Suprapubic skin (tissue), 4 donors: Measurements from ENCODE around the gene ALDH1A1. TPM values are rescaled to one million over a fixed set of nuclear protein-coding genes. Genes with fewer than 3 reads are reported as not detected.

ENCODE experiments used
- DNase-seq, 2 donors: peaks; one replicate each; pipeline ENCODE4 v3.0.0-alpha.2; 2019; ENCODE audit warnings: low spot score in 2 of 2
- H3K27ac ChIP-seq: fragments of 200-600 bp; sonication (generic); one replicate; pipeline ENCODE4 v1.5.1; 2019
- H3K27me3 ChIP-seq: fragments of 200-600 bp; sonication (generic); one replicate; pipeline ENCODE4 v1.5.1; 2019
- H3K36me3 ChIP-seq: fragments of 200-600 bp; sonication (generic); one replicate; pipeline ENCODE4 v1.5.1; 2019
- H3K4me1 ChIP-seq: fragments of 200-600 bp; sonication (generic); one replicate; pipeline ENCODE4 v1.5.1; 2019
- H3K4me3 ChIP-seq: fragments of 200-600 bp; sonication (generic); one replicate; pipeline ENCODE4 v1.5.1; 2019; ENCODE audit warnings: mild to moderate bottlenecking
- H3K9me3 ChIP-seq: fragments of 200-600 bp; sonication (generic); one replicate; pipeline ENCODE4 v1.5.1; 2019
- EP300 ChIP-seq: sonication (generic); formaldehyde crosslinking; IDR thresholded peaks from one replicate; pipeline ENCODE4 v1.6.1; 2017; ENCODE audit warnings: antibody characterized with exemption
- POLR2A ChIP-seq, 2 donors: fragments of 450-650 bp; IDR thresholded peaks; one replicate each; pipeline ENCODE4 v1.6.1; 2017; ENCODE audit warnings: antibody characterized with exemption in 2 of 2, mild to moderate bottlenecking in 2 of 2, moderate library complexity in 2 of 2
- POLR2AphosphoS5 ChIP-seq, 3 donors: sonication (generic); formaldehyde crosslinking; IDR thresholded peaks; one replicate each; pipeline ENCODE4 v1.6.1; 2017; ENCODE audit warnings: antibody characterized with exemption in 3 of 3
- WGBS: methylation state at CpG from one replicate; pipeline ENCODE4 v1.1.5; 2018; 5-methylcytosine and 5-hydroxymethylcytosine counted together
- total RNA-seq, 4 donors: library from RNA; depleted of rRNA; stranded (reverse); fragments of >200 nt; gene quantifications; one replicate each; pipeline ENCODE4 v1.1.0, GENCODE V29; 2016
- TF ChIP-seq, protein P1 (sequence below), 2 donors: fragments of 200-600 bp in 1 of 2; fragments of 450-650 bp in 1 of 2; sonication (generic) in 1 of 2; IDR thresholded peaks; one replicate each; pipeline ENCODE4 v1.5.1; 2016 to 2019; ENCODE audit warnings: antibody characterized with exemption in 2 of 2, mild to moderate bottlenecking in 1 of 2, moderate library complexity in 1 of 2

ALDH1A1 gene
- total RNA-seq, result 10 to 100 TPM in 3 of 4 donors, 1 to 10 TPM in 1; 7.7 to 19.2 (median 11.2) TPM

- TF ChIP-seq POLR2AphosphoS5 (IDR thresholded peaks at IDR 0.05) (no peak), EP300 (no peak), POLR2A (IDR thresholded peaks at IDR 0.05) (peak in 1 of 2 donors; percentile 16)
- TF ChIP-seq, protein P1, sequence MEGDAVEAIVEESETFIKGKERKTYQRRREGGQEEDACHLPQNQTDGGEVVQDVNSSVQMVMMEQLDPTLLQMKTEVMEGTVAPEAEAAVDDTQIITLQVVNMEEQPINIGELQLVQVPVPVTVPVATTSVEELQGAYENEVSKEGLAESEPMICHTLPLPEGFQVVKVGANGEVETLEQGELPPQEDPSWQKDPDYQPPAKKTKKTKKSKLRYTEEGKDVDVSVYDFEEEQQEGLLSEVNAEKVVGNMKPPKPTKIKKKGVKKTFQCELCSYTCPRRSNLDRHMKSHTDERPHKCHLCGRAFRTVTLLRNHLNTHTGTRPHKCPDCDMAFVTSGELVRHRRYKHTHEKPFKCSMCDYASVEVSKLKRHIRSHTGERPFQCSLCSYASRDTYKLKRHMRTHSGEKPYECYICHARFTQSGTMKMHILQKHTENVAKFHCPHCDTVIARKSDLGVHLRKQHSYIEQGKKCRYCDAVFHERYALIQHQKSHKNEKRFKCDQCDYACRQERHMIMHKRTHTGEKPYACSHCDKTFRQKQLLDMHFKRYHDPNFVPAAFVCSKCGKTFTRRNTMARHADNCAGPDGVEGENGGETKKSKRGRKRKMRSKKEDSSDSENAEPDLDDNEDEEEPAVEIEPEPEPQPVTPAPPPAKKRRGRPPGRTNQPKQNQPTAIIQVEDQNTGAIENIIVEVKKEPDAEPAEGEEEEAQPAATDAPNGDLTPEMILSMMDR (IDR thresholded peaks at IDR 0.05), result no peak
- no peak for DNase-seq
- no peaks in the 10 kb centered on the region for H3K9me3 ChIP-seq
- H3K27ac ChIP-seq, result peak within 1 kb of the TSS; percentile 69
- no peaks in the 10 kb centered on the region for H3K27me3 ChIP-seq
- H3K4me1 ChIP-seq, result peaks cover 36% of the 10 kb centered on the region
- peak within 1 kb of the TSS; percentile 40 for H3K4me3 ChIP-seq
- no peaks in the 10 kb centered on the region for H3K36me3 ChIP-seq
- WGBS, result 23% methylated on average over 9 of the region's 9 CpGs
Observed at GRCh38 chr9:72952914-72953313, at the start of gene ALDH1A1. Gene ALDH1A1, minus strand, starts transcription at chr9:72953053. Its CDS starts 53 bp downstream, at chr9:72953000.

DNA sequence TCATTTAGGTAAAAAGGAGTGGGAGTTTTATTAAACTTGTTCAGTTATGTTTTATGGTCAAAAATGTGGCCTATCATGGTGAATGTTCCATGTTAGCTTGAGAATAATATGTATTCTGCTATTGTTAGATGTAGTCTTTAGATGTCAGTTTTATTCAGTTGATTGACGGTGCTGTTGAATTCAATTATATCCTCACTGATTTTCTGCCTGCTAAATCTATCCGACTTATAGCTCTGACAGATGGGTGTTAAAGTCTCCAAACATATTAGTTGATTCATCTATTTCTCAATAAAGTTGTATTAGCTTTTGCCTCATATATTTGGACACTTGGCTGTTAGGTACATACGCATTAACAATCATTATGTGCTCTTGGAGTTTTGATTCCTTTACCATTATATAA, 49.0 kb upstream of the ALDH1A1 start:
- Histone ChIP-seq H3K4me1 (no peaks in the 10 kb centered on the region), H3K9me3 (no peaks in the 10 kb centered on the region)
- WGBS, result 97% methylated on average over 3 of the region's 3 CpGs

DNA sequence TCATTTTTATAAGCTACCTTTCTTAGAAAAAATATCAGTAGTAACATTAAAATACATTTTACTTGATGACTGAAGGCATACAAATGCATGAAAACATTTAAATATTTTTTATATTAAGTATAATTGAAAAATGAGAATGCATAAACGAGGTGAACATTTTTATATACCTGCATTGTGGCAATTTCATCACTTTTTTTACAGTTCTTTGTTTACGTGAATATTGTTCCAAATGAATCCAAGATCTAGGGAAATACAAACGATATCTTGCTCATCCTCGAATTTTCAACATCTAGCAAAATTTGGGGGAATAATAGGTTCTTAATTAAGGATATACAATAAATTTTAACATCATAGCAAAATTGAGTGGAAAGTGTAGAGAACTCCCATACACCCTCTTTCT, 45.5 kb upstream of the ALDH1A1 start:
- DNase-seq, result no peak
- Histone ChIP-seq H3K36me3 (no peaks in the 10 kb centered on the region), H3K27ac (no peak overlapping the region), H3K27me3 (no peaks in the 10 kb centered on the region), H3K9me3 (no peaks in the 10 kb centered on the region), H3K4me1 (no peaks in the 10 kb centered on the region), H3K4me3 (no peak overlapping the region)
- TF ChIP-seq EP300, result no peak
- TF ChIP-seq POLR2AphosphoS5 (IDR thresholded peaks at IDR 0.05), result no peak
- TF ChIP-seq, protein P1 (IDR thresholded peaks at IDR 0.05), result no peak
- no peak for TF ChIP-seq POLR2A (IDR thresholded peaks at IDR 0.05)
- WGBS, result 90% methylated on average over 4 of the region's 4 CpGs

More for the DNA sequence above, 49.0 kb upstream of the ALDH1A1 start:
- H3K36me3 ChIP-seq, result no peaks in the 10 kb centered on the region
- H3K4me3 ChIP-seq, result no peak overlapping the region
- no peak overlapping the region for H3K27ac ChIP-seq
- no peak for DNase-seq
- TF ChIP-seq, protein P1 (IDR thresholded peaks at IDR 0.05), result no peak
- TF ChIP-seq POLR2A (IDR thresholded peaks at IDR 0.05) (no peak), POLR2AphosphoS5 (IDR thresholded peaks at IDR 0.05) (no peak), EP300 (no peak)
- peaks cover 3% of the 10 kb centered on the region for H3K27me3 ChIP-seq

- H3K27ac ChIP-seq, result no peak overlapping the region
- no peaks in the 10 kb centered on the region for H3K9me3 ChIP-seq
- 56% methylated on average over 9 of the region's 9 CpGs for WGBS
- TF ChIP-seq POLR2AphosphoS5 (IDR thresholded peaks at IDR 0.05) (no peak), POLR2A (IDR thresholded peaks at IDR 0.05) (no peak), EP300 (no peak)
- TF ChIP-seq, protein P1 (IDR thresholded peaks at IDR 0.05), result no peak
- no peak overlapping the region for H3K4me3 ChIP-seq
- peak in 1 of 2 donors; percentile 56 for DNase-seq
- no peaks in the 10 kb centered on the region for H3K36me3 ChIP-seq
- no peaks in the 10 kb centered on the region for H3K27me3 ChIP-seq
- no peaks in the 10 kb centered on the region for H3K4me1 ChIP-seq
Observed at GRCh38 chr9:72997387-72997995, 44.6 kb upstream of the ALDH1A1 start.

DNA sequence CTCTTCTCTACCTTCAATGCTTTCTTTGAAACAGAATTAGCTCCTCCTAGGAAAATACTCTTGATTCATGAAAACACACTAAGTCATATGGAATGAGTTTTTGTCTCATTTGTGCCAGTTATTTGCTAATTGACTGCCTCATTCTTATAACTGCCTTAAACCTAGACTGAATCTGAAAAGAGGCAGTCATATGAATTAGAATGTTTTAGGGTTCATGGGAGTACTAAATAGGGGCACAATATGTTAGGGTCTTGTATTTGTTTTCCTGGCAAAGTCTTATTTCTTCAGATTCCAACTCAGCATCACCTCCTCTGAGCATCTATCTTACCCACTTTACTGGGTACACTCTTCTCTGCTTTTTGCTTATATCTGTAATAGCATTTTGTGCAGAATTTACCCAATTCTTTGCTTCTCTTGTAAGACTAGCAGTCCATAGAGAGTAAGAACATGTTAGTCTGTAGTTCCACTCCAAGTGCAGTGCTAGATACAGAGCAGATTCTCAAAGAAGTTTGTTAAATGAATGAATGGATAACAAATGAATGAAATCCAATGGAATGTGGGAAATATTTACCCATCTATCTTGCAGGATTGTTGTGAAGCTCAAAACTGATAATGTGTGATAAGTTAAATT, 43.9 kb upstream of the ALDH1A1 start:
- Histone ChIP-seq H3K4me1 (no peaks in the 10 kb centered on the region), H3K27me3 (no peaks in the 10 kb centered on the region), H3K4me3 (no peak overlapping the region), H3K36me3 (no peaks in the 10 kb centered on the region), H3K27ac (no peak overlapping the region), H3K9me3 (no peaks in the 10 kb centered on the region)
- no peak for DNase-seq
- TF ChIP-seq EP300 (no peak), POLR2A (IDR thresholded peaks at IDR 0.05) (no peak), POLR2AphosphoS5 (IDR thresholded peaks at IDR 0.05) (no peak)
- TF ChIP-seq, protein P1 (IDR thresholded peaks at IDR 0.05), result no peak
